Activated B cell treated with CpG ODN at 0.5 μM for 24 hours (primary cell): Measurements from ENCODE around the gene OR51E2. TPM values are rescaled to one million over a fixed set of nuclear protein-coding genes. Genes with fewer than 3 reads are reported as not detected.

ENCODE experiments used
- ATAC-seq: fragments of 200-7000 bp; cut with Tn5 transposase; one replicate; pipeline ENCODE4 v1.10.0; 2021; ENCODE audit warnings: low read depth, mild to moderate bottlenecking, moderate library complexity
- CTCF ChIA-PET: fragments of 350-600 bp; sonication (Branson Sonifier 250); formaldehyde crosslinking; loops from one replicate; lab custom pipeline; 2021; ENCODE audit warnings: antibody characterized with exemption; lab: Charles Lee
- POLR2A ChIA-PET: fragments of 350-600 bp; sonication (Branson Sonifier 250); formaldehyde crosslinking; loops from one replicate; lab custom pipeline; 2021; ENCODE audit warnings: antibody characterized with exemption; lab: Charles Lee
- DNase-seq: peaks from one replicate; pipeline ENCODE4 v3.0.0; 2022
- H3K27ac Mint-ChIP-seq: one replicate; pipeline ENCODE4 v1.8.0; 2020; ENCODE audit warnings: mixed read lengths
- H3K27me3 Mint-ChIP-seq: one replicate; pipeline ENCODE4 v1.8.0; 2021; ENCODE audit warnings: mixed read lengths
- H3K36me3 Mint-ChIP-seq: one replicate; pipeline ENCODE4 v1.8.0; 2021; ENCODE audit warnings: low read depth, mixed read lengths
- H3K4me1 Mint-ChIP-seq: one replicate; pipeline ENCODE4 v1.8.0; 2021; ENCODE audit warnings: mixed read lengths
- H3K4me3 Mint-ChIP-seq: one replicate; pipeline ENCODE4 v1.8.0; 2020; ENCODE audit warnings: mild to moderate bottlenecking, mixed read lengths
- H3K9me3 Mint-ChIP-seq: one replicate; pipeline ENCODE4 v1.8.0; 2020; ENCODE audit warnings: mixed read lengths
- intact Hi-C: fragments of 100-400 bp; cut with micrococcal nuclease; formaldehyde crosslinking; loops from one replicate; pipeline ENCODE4 v1.15.1; 2024
- total RNA-seq: library from RNA; stranded (reverse); gene quantifications from 2 replicates; pipeline ENCODE4 v1.2.3, GENCODE V29; 2022
- TF ChIP-seq, protein P1 (sequence below): fragments of 200-600 bp; IDR thresholded peaks from one replicate; pipeline ENCODE4 v1.8.0; 2022; ENCODE audit warnings: antibody characterized with exemption, mild to moderate bottlenecking

The OR51E2 gene
- total RNA-seq, 1 donor from 2014 or later: not detected

DNA sequence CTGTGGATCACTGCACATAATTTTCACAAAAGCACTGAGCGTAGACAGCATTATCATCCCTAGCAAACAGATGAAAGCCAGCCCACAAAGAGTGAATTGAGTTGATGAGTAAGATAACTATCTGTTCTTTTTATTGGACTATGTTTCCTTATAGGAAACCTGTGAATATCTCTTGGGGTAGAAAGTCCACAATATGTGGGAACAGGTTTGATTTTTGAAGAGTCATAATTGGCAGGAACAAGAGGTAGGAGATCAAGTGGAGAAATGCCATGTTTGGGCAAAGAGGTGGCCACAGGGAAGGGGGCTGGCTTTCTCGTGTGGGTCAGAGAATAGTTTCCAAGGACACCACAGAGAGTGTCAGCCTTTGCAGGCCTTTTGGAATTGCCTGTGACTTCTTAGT, 23.9 kb downstream of the OR51E2 start:
- Mint-ChIP-seq H3K36me3 (no peaks in the 10 kb centered on the region), H3K4me1 (no peaks in the 10 kb centered on the region), H3K27me3 (peaks cover 15% of the 10 kb centered on the region), H3K27ac (no peak overlapping the region), H3K9me3 (no peaks in the 10 kb centered on the region), H3K4me3 (no peak overlapping the region)
- TF ChIP-seq, protein P1, sequence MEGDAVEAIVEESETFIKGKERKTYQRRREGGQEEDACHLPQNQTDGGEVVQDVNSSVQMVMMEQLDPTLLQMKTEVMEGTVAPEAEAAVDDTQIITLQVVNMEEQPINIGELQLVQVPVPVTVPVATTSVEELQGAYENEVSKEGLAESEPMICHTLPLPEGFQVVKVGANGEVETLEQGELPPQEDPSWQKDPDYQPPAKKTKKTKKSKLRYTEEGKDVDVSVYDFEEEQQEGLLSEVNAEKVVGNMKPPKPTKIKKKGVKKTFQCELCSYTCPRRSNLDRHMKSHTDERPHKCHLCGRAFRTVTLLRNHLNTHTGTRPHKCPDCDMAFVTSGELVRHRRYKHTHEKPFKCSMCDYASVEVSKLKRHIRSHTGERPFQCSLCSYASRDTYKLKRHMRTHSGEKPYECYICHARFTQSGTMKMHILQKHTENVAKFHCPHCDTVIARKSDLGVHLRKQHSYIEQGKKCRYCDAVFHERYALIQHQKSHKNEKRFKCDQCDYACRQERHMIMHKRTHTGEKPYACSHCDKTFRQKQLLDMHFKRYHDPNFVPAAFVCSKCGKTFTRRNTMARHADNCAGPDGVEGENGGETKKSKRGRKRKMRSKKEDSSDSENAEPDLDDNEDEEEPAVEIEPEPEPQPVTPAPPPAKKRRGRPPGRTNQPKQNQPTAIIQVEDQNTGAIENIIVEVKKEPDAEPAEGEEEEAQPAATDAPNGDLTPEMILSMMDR: no peak
- intact Hi-C loops: no loop called here
- no peak for ATAC-seq
- no peak for DNase-seq
- CTCF ChIA-PET: no interaction called here
- POLR2A ChIA-PET: no interaction called here

DNA sequence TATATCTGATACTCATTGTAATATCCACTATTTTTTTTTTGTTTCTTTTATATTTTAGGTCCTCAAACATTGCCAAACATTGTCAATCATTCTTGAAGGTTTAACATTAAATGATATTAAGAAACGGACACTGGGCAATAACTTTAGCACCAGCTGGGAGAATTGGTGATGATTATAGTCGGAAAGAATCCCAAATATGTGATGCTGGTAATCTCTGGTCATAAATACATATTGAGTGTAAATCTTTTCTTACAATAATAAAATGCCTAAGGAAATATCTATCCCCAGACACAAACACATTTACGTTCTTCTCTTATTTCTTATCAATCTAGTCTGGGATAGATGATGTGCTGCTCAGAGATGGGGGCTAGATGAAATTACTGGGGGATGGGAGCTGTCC, 25.2 kb downstream of the OR51E2 start:
- Mint-ChIP-seq H3K27me3 (peaks cover 15% of the 10 kb centered on the region), H3K4me3 (no peak overlapping the region), H3K4me1 (no peaks in the 10 kb centered on the region), H3K36me3 (no peaks in the 10 kb centered on the region), H3K9me3 (no peaks in the 10 kb centered on the region), H3K27ac (no peak overlapping the region)
- DNase-seq: no peak
- intact Hi-C loops: no loop called here
- TF ChIP-seq, protein P1: no peak
- ChIA-PET POLR2A (no interaction called here), CTCF (no interaction called here)
- no peak for ATAC-seq

DNA sequence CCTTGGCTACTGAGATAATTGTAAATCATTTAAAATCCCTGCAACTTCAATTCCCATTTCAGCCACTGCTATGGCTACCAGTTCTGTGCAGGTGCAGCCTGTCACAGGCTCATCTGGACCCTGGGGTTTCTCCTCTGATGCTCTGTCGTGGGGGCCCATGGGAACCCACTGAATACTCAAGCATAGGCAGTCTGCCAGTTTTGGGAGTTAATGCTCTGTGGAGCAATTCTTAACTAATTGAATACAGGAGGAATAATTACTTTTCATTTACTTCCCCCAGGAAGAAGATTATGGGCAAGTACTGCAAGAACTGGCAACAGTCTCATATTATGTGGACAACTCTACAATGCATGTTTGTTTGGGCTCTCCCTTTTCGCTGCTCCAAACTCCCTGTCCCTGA, 25.9 kb downstream of the OR51E2 start:
- Mint-ChIP-seq H3K4me1 (no peaks in the 10 kb centered on the region), H3K9me3 (no peaks in the 10 kb centered on the region), H3K27ac (no peak overlapping the region), H3K27me3 (peaks cover 15% of the 10 kb centered on the region), H3K4me3 (no peak overlapping the region), H3K36me3 (no peaks in the 10 kb centered on the region)
- ATAC-seq (no peak), DNase-seq (no peak)
- intact Hi-C loops: no loop called here
- ChIA-PET POLR2A (no interaction called here), CTCF (no interaction called here)
- TF ChIP-seq, protein P1: no peak

DNA sequence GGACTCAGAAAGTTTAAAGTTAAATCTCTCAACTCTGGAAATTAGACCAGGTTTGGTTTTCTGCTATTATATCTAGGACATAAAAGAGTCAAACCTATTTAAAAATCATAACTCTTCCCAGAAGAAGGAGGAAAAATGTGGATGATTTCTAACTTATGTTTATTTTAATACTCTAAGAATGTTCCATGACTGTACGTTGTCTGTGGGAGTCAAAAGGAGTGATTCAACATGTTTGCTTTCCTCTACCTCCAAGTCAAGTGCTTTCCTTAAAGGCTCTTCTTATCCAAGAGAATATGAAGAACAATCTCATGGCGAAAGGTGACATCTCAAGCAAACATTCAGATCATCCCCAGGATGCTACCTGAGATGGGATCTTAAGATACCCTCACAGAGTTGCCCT, 32.2 kb downstream of the OR51E2 start:
- Mint-ChIP-seq H3K36me3 (no peaks in the 10 kb centered on the region), H3K4me1 (no peaks in the 10 kb centered on the region), H3K27ac (no peak overlapping the region), H3K9me3 (no peaks in the 10 kb centered on the region), H3K27me3 (peaks cover 10% of the 10 kb centered on the region), H3K4me3 (no peak overlapping the region)
- ChIA-PET POLR2A (no interaction called here), CTCF (no interaction called here)
- intact Hi-C loops: no loop called here
- TF ChIP-seq, protein P1: no peak
- DNase-seq (no peak), ATAC-seq (no peak)

DNA sequence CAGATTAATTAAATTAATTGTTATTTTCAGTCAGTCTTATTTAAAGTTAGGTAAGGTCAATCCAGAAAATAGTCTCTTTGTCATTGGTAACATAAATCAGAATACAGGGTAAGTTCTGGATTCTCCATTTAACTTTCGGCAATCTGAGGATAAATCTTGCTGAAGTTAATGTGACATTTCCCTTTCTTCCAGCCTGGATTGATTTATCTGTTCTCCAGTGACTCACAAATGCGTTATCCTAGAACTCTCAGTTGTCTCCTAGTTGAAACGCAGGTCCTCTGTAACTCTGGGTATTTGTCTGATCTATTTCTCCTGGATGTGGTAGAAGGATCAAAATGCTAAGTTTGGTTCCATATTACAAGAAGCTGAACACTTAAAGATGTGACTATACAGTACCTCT, 32.9 kb downstream of the OR51E2 start:
- ChIA-PET CTCF (no interaction called here), POLR2A (no interaction called here)
- Mint-ChIP-seq H3K9me3 (no peaks in the 10 kb centered on the region), H3K27ac (no peak overlapping the region), H3K4me1 (no peaks in the 10 kb centered on the region), H3K4me3 (no peak overlapping the region), H3K27me3 (peaks cover 10% of the 10 kb centered on the region), H3K36me3 (no peaks in the 10 kb centered on the region)
- ATAC-seq (no peak), DNase-seq (no peak)
- TF ChIP-seq, protein P1: no peak
- intact Hi-C loops: no loop called here
